Muscle of back (tissue), 13 donors: Measurements from ENCODE around the gene HDGFL3. TPM values are rescaled to one million over a fixed set of nuclear protein-coding genes. Genes with fewer than 3 reads are reported as not detected.
A peak's percentile ranks its signal among the peaks of the same experiment; 100 is the strongest.
"Not testable (repeated sequence)": the region's sequence is repeated elsewhere in the genome, so short reads cannot be mapped to it uniquely, and the experiment has no call there.

Experiments used
- DNase-seq, 3 donors: peaks; one replicate each; pipeline versions ENCODE4 v3.0.0 to v3.0.0-alpha.2; 2013
- long read RNA-seq, 9 donors: transcript quantifications; one replicate each; lab custom pipeline, GENCODE V29; 2026
- polyA plus RNA-seq, 10 donors: library from polyadenylated mRNA; unstranded; fragments of 120-200 nt; gene quantifications; one replicate each; pipeline ENCODE4 v1.2.1, GENCODE V29; 2013; ENCODE audit not compliant: insufficient read length in 10 of 10

HDGFL3 gene
- 10 to 100 TPM; 40.8 to 71.8 (median 49.6) TPM for polyA plus RNA-seq
- long read RNA-seq, donor 1, full-length matches to known transcripts, result 10 of 17 reads
- long read RNA-seq, donor 1, partial matches to known transcripts, result 7 of 17 reads
- long read RNA-seq, donor 1, other reads (novel, unspliced or antisense), result 0 of 17 reads
- long read RNA-seq, donor 2, full-length matches to known transcripts, result 9 of 73 reads
- long read RNA-seq, donor 2, partial matches to known transcripts, result 43 of 73 reads
- long read RNA-seq, donor 2, other reads (novel, unspliced or antisense), result 21 of 73 reads
- long read RNA-seq, donor 3, result 0 reads
- long read RNA-seq, donor 4, full-length matches to known transcripts, result 7 of 12 reads
- long read RNA-seq, donor 4, partial matches to known transcripts, result 5 of 12 reads
- long read RNA-seq, donor 4, other reads (novel, unspliced or antisense), result 0 of 12 reads
- long read RNA-seq, donor 5, full-length matches to known transcripts, result 16 of 52 reads
- long read RNA-seq, donor 5, partial matches to known transcripts, result 23 of 52 reads
- long read RNA-seq, donor 5, other reads (novel, unspliced or antisense), result 13 of 52 reads
- long read RNA-seq, donor 6, full-length matches to known transcripts, result 14 of 24 reads
- long read RNA-seq, donor 6, partial matches to known transcripts, result 10 of 24 reads
- long read RNA-seq, donor 6, other reads (novel, unspliced or antisense), result 0 of 24 reads
- long read RNA-seq, donor 7, full-length matches to known transcripts, result 20 of 20 reads
- long read RNA-seq, donor 7, partial matches to known transcripts, result 0 of 20 reads
- long read RNA-seq, donor 7, other reads (novel, unspliced or antisense), result 0 of 20 reads
- long read RNA-seq, donor 8, full-length matches to known transcripts, result 8 of 14 reads
- long read RNA-seq, donor 8, partial matches to known transcripts, result 6 of 14 reads
- long read RNA-seq, donor 8, other reads (novel, unspliced or antisense), result 0 of 14 reads
- long read RNA-seq, donor 9, full-length matches to known transcripts, result 5 of 5 reads
- long read RNA-seq, donor 9, partial matches to known transcripts, result 0 of 5 reads
- long read RNA-seq, donor 9, other reads (novel, unspliced or antisense), result 0 of 5 reads

DNA sequence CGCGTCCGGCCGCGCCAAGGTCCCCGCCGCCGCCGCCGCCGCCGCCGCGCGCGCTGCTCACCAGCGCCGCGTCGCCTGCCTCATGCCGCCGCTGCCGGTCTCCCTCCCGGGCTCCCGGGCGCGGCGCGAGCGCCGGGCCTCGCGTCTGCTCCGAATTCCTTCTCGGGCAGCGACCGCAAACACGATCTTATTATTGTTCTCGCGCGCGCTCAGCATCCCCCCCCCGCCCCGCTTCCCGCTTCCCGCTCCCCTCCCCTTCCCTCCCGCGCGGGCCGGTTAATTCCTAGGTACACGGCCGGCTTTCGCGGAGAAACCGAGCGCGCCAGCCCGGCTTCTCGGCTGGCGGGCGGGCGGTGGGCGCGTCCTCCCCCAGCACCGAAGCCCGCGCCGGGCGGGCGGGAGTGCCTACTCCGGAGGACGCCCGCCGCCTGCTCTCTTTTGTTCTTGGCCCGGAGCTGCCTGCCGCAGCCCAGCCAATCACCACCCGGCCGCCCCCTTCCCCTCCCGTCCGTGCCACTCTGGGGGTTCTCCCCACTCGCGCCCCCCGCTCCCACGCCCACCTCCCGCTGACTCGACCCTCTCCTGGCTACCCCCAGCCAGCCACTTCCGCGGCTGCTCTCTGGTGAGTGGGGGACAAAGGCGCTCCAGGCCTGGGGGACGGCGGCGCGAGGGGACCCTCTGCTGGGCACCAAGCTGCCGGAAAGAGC lies at the start of gene HDGFL3:
TSS of gene HDGFL3 (minus strand) at position 164 of the 707 bp plus-strand sequence. CDS start 409 bp downstream, outside the sequence.
- peak; percentile 52 to 91 (median 77) for DNase-seq

DNA sequence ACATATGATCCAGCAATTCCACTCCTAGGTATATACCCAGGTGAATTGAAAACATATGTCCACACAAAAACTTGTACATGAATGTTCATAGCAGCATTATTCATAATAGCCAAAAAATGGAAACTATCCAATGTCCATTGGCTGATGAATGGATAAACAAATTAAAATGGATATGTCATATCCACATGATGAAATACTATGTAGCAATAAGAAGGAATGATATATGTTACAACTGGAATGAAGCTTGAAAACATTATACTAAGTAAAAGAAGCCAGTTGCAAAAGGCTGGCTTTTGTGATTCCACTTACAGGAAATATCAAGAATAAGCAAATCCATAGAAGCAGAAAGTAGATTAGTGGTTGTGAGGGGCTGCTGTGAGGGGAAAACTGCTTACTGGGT lies 43.2 kb upstream of the HDGFL3 start:
- no peak for DNase-seq

DNA sequence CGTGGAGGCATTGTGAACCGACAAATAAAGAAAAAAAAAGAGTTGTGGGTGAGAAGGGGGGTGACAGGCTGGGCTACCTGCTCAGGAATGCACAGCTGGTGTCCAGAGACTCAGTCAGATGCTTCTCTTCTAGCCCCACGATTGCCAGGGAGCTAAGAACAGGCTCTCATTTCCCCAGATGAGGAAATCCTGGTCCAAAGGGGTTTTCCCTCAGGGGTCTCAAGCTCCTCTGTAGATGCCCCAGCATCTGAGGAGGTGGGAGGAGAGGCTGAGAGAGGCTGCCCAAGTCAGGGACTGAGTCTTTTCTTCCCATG lies 41.4 kb upstream of the HDGFL3 start:
- DNase-seq, result no peak

DNA sequence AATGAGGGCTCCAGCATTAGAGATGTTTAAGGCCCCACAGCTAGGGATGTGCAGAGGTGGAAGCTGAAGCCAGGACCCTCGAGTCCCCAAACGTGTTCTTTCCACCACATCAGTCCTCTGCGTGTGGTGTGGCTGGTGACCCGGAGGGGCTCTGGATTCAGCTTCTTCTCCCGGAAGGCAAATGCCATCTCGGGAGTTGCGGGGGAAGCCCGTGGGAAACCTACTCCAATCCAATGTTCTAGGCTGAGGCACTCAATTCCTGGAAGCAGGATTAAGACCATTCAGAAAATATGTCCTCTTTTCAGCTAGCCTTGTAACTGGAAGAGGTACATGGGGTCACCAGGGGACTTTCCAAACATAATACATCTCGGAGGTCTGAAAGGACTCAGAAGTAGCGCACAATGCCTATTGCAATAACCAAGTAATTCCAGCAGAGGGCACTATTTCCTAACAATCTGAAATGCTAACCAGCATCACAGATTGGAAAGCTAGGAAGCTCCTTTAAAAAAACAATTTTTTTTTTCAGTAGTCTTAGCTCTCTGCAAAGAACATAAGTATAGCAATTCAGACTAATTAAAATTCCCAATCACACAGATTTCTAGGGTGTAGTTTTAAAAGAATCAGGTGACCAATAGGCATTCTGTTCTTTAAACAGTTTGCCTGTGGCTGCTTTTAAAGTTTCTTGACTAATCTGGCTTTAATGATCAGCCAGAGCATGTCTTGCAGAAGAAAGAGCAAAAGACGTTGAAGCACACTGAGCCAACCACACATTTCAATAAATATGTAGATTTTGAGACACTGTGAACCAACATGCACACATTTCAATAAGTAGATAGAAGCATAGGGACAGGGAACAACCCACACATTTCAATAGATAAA lies 40.8 kb upstream of the HDGFL3 start:
- DNase-seq, result peak; percentile 64 to 83 (median 71)

DNA sequence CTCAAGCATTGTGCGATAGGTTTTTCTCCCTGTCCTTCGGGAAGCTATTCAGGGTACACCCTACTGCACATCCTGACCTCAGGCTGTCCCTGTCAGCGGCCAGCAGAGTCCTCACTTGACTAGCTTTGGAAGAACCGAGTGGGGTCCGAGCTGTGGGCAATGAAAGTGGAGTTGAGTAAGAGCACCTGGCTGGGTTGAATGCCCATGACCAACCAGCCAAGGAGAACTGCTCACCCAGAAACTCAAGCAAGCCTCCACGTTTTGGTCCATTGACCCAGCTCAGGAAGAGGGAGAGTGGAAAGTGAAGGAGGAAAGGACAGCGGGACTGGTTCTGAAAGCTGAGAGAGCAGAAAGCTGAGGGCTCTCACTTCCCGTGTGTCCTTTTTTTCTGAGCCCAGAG lies 36.0 kb upstream of the HDGFL3 start:
- no peak for DNase-seq

DNA sequence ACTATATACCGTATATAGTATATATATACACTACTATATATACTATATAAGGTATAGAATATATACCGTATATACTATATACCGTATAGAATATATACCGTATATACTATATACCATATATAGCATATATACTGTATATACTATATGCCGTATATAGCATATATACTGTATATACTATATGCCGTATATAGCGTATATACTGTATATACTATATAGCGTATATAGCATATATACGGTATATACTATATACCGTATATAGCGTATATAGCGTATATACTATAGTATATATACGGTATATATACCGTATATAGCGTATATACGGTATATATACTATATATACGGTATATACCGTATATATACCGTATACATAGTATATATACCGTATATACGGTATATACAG lies 22.6 kb upstream of the HDGFL3 start:
- no peak for DNase-seq

DNA sequence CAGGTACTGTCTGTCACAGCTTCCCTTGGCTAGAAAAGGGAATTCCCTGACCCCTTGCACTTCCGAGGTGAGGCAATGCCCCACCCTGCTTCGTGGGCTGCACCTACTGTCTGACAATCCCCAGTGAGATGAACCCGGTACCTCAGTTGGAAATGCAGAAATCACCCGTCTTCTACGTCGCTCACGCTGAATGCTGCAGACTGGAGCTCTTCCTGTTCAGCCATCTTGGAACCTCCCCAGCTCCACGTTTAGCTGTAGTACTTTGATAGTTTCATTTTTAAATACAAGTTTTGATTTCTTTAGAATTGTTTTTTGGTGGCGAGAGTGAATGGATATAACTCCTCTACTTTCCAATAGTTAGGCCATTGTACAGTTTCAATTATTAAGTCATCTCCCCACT lies 17.8 kb upstream of the HDGFL3 start:
- DNase-seq, result no peak

DNA sequence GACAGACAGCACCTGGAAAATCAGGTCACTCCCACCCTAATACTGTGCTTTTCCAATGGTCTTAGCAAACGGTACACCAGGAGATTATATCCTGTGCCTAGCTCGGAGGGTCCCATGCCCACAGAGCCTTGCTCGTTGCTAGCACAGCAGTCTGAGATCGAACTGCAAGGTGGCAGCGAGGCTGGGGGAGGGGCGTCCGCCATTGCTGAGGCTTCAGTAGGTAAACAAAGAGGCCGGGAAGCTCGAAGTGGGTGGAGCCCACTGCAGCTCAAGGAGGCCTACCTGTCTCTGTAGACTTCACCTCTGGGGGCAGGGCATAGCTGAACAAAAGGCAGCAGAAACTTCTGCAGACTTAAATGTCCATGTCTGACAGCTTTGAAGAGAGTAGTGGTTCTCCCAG lies 14.2 kb upstream of the HDGFL3 start:
- DNase-seq, result not testable (repeated sequence)

DNA sequence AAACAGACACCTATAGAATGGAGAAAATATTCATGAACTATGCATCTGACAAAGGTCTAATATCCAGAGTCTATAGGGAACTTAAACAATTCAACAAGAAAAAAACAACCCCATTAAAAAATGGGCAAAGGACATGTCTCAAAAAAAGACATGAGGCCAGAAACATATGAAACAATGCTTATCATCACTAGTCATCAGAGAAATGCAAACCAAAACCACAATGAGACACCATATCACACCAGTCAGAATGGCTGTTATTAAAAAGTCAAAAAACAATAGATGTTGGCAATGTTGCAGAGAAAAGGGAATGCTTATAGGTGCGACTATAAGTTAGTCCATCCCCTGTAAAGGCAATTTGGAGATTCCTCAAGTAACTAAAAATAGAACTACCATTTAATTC lies 11.4 kb upstream of the HDGFL3 start:
- DNase-seq, result no peak

DNA sequence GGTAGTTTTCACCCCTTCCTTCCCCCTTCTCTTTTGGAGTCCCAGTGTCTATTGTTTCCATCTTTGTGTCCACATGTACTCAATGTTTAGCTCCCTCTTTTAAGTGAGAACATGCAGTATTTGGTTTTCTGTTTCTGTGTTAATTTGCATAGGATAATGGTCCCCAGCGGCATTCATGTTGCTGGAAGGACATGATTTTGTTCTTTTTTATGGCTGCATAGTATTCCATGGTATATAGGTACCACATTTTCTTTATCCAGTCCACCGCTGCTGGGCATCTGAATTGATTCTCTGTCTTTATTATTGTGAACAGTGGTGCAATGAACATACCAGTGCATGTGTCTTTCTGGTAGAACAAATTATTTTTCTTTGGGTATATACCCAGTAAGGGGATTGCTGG lies 7.7 kb upstream of the HDGFL3 start:
- no peak for DNase-seq

DNA sequence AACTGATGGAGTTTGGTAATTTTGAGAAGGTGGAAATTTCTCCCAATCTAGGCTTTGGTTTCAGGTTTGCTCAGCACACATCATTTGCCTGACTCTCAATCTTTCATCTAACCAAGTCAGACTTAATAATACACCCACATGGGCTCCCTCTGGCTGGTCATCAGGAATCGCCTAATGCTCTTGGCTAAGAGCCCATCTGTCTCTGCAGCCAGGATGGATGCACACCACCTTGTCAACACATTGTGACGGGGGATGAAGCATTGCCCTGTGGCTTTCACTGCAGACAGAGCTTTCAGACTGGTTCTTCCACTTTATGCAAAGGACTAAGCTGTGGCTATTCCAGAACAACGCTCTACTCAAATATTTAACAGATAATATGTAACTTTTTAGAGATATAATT lies 3.0 kb upstream of the HDGFL3 start:
- DNase-seq, result peak in 1 of 3 donors; percentile 84

DNA sequence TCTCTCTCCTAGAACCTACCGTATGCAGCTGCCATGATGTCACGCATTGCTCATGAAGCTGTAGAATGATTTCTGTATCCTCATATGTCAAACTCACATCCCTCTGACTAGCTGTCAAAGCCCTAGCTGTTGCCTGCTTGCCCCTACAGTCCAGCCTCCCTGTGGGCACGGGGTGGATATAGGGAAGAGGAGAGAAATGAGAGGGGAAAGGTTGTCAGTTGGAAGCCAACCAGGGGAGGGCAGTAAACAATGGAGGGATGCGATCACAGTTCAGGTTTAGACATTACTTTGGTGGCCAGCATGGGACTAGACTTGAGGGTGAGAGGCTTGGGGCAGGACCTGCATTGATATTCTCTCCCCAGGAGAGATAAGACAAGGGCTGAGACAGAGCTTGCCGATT lies 1.7 kb upstream of the HDGFL3 start:
- no peak for DNase-seq

DNA sequence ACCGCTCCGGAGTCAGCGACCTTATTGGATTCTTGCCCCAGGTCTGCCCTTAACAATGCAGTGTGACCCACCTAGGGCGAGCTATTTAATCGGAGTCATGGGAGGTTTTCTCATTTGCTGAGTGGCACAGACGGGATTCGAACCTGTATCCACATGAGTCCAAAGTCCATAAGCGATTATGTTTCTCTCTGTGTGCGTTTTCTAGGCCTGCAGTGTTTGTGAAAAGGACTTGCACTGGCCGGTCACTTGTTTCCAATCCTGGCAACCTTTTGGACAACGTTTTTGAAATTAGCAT lies 691 bp upstream of the HDGFL3 start:
- no peak for DNase-seq

DNA sequence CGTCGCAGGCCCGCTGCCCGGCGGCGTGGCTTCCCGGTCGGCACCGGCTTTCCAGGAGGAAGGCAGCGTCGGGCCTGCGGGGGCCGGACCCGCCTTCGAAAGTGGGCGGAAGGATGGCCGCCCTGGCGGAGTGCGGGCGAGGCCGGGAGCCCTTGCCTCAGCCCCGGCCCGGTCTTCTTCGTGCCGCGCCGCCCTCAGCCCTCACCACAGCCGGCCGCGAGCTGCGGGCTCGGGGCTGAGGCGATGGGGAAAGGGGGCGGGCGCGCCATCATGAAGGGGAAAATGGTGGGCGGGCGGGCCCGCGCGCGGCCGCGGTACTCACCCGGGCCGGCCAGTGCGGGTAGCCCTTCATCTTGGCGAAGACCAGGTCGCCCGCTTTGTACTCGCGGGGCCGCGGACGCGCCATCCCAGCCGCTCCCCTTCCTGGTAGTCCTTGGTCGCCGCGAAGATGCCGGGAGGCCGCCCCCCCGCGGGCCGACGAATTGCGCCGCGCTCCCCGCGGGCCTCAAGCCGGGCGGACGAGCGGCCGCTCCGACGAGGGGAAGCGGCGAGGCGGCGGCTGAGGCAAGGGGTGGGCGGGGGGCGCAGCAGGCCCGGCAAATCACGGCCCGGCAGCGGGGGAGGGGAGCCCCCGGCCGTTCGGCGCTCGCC lies 489 bp downstream of the HDGFL3 start:
- DNase-seq, result peak; percentile 28 to 90 (median 69)

DNA sequence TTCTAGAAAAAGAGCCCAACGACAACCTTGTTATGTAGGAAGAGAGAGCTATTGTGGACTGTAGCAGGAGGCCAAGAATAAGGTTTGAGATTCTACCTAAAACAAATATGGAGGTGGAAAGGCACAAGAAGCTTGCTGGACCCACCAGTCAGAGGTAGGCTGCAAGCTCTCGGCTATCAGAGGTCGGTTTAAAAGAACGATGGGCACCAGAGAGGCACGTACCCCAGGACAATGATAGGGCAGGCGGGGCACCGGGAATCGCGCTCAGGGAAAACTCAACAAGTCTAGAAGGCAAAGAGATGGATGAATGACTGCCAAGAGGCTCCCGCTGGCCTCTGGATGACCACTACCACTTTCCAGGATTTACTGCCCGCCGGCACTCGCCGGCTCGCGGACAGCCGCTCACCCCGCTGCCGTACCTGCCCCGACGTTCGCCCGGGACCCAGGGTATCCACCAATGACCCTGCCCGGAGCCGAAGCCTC lies 1.1 kb downstream of the HDGFL3 start:
- peak; percentile 11 to 77 (median 36) for DNase-seq

DNA sequence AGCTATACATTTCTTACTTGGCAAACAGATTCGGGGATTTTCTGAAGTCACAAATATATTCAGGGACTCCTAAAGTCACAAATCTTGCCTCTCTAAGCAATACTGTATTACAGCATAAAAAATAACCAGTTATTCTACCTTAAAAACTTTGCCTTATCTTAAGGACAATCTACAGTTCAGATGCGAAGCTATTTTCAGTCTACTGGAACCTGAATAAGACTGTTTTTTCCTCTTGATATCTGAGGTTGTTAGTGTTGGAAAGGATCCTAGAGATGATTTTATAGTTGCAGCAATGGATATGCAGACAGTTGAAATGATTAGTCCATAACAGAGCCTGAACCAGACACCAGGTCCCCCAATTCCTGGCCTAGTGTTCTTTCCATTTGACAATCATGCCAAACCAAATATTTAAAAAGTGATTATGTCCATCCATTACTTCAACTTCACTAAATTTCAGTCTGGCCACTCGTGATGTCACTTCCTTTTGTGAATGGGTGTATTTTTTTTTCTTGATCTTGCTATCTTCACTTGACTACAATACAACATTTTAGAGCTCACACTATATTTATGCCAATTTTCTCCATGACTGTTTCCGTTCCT lies 1.8 kb downstream of the HDGFL3 start:
- peak; percentile 28 to 55 (median 47) for DNase-seq

DNA sequence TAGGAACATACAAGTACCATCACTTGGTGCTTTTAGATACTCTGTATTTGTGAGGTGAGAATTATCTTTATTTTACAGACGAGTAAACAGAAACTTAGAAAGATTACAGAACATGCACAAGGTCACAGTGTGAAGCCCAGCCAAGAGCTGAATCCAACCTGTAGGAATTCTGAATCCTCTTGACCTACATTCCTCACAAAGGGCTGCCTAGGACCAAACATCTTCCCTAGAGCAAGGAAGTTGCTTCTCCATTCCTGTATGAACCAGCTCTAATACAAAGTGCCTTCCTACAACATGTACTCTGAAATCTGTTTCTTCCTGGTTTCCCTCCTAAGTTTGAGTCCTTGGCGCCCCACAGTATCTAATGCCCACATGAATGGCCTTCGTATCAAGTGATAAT lies 2.9 kb downstream of the HDGFL3 start:
- no peak for DNase-seq

DNA sequence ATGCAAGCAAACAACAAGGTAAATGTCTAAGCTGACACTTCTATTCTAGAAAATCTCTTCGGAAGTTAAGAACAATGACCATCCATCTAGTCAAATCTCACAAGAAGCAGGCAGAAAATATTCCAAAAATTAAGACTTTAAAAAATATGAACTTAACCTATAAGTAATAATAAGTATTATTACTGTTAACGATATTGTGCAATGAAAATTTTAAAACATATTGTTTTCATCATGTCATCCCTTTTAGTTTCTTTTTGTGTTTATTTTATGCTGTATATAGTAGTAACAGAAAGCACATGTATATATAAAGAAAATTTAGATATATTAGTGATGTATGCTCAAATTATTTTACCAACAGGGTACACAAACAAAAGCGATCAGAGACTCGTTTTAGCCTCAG lies 4.1 kb downstream of the HDGFL3 start:
- no peak for DNase-seq

DNA sequence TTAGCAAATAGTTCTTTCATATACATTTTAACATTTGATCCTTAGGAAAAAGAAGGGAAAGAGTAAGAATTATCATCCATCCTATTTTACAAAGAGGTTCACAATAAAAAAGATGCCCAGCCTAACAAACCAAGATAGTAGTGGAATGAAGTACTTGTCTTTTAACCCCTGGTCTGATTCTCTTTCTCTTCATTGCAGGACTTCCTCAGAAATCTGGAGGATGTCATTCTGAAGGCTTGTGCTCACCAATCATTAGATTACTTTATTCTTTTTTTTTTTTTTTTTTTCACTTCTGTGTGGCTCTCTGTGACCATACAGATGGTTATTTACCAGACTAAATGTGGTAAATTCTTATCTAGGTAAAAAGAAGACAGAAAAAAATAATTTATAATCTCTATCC lies 7.0 kb downstream of the HDGFL3 start:
- no peak for DNase-seq

DNA sequence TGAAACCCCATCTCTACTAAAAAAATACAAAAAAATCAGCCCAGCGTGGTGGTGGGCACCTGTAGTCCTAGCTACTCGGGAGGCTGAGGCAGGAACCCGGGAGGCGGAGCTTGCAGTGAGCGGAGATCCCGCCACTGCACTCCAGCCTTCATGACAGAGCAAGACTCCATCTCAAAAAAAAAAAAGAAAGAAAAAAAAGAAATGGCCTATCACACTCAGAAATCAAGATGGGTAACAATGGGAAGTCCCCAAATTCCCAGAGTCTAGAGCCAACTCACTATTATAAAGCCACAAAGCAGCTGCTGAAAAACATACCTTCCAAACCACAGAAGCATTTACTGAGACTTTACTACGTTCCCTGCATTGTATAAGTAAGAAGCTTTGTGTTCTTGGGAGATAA lies 7.5 kb downstream of the HDGFL3 start:
- DNase-seq, result no peak
